Smooth muscle cell (in vitro differentiated cells): ENCODE measurements around the gene FBXL17. TPM values are rescaled to one million over a fixed set of nuclear protein-coding genes. Genes with fewer than 3 reads are reported as not detected.

ENCODE experiments used
- DNase-seq: peaks from one replicate; lab custom pipeline; 2025; ENCODE audit not compliant: unreplicated experiment; lab: John Stamatoyannopoulos, UW
- H2AFZ ChIP-seq: fragments of 200-600 bp; sonication (generic); 2 replicates; pipeline ENCODE4 v1.6.0; 2016; ENCODE audit warnings: antibody characterized with exemption, low read depth, mild to moderate bottlenecking
- H3F3A ChIP-seq: fragments of 200-600 bp; sonication (generic); 2 replicates; pipeline ENCODE4 v1.6.0; 2017; ENCODE audit warnings: antibody characterized with exemption, low read depth
- H3K27ac ChIP-seq: fragments of 200-600 bp; sonication (generic); 2 replicates; pipeline ENCODE4 v1.5.1; 2016; ENCODE audit warnings: low read depth, mild to moderate bottlenecking
- H3K27me3 ChIP-seq: fragments of 200-600 bp; sonication (generic); 2 replicates; pipeline ENCODE4 v1.6.1; 2016; ENCODE audit warnings: low read depth, mild to moderate bottlenecking
- H3K36me3 ChIP-seq: fragments of 200-600 bp; sonication (generic); 2 replicates; pipeline ENCODE4 v1.5.1; 2016; ENCODE audit warnings: low read depth
- H3K4me1 ChIP-seq: fragments of 200-600 bp; sonication (generic); 2 replicates; pipeline ENCODE4 v1.5.1; 2016; ENCODE audit warnings: low read depth
- H3K4me2 ChIP-seq: fragments of 200-600 bp; sonication (generic); 2 replicates; pipeline ENCODE4 v1.6.0; 2016; ENCODE audit warnings: mild to moderate bottlenecking
- H3K4me3 ChIP-seq: fragments of 200-600 bp; sonication (generic); 2 replicates; pipeline ENCODE4 v1.5.1; 2016; ENCODE audit warnings: mild to moderate bottlenecking
- H3K79me2 ChIP-seq: fragments of 200-600 bp; sonication (generic); 2 replicates; pipeline ENCODE4 v1.6.0; 2016; ENCODE audit warnings: low read depth, mild to moderate bottlenecking
- H3K9ac ChIP-seq: fragments of 200-600 bp; sonication (generic); 2 replicates; pipeline ENCODE4 v1.6.0; 2016; ENCODE audit warnings: low read depth
- H3K9me3 ChIP-seq: fragments of 200-600 bp; sonication (generic); replicated peaks from 2 replicates; pipeline ENCODE4 v1.5.1; 2016; ENCODE audit warnings: low read depth
- H4K20me1 ChIP-seq: fragments of 200-600 bp; sonication (generic); 2 replicates; pipeline ENCODE4 v1.6.0; 2016; ENCODE audit warnings: low read depth
- WGBS: methylation state at CpG from one replicate; pipeline ENCODE4 v1.1.7; 2016; ENCODE audit warnings: low lambda C conversion rate; 5-methylcytosine and 5-hydroxymethylcytosine counted together
- polyA plus RNA-seq: library from polyadenylated mRNA; unstranded; fragments of >200 nt; fragmentation: Nextera tagmentation; extraction: Ambion mirVana; gene quantifications from 2 replicates; pipeline ENCODE4 v1.2.1, GENCODE V29; 2016
- total RNA-seq: library from RNA; depleted of rRNA; stranded (reverse); fragments of >200 nt; gene quantifications from 2 replicates; pipeline ENCODE4 v1.2.3, GENCODE V29; 2014
- TF ChIP-seq, protein P1 (sequence below): fragments of 200-600 bp; sonication (generic); IDR thresholded peaks from 2 replicates; pipeline ENCODE4 v1.5.1; 2017; ENCODE audit warnings: borderline replicate concordance, mild to moderate bottlenecking, antibody characterized with exemption; ENCODE audit not compliant: insufficient read depth, poor library complexity, severe bottlenecking

The FBXL17 gene
- total and polyA plus RNA-seq, 2 experiments from 2014 or later: 5.4 to 16.0 TPM

DNA sequence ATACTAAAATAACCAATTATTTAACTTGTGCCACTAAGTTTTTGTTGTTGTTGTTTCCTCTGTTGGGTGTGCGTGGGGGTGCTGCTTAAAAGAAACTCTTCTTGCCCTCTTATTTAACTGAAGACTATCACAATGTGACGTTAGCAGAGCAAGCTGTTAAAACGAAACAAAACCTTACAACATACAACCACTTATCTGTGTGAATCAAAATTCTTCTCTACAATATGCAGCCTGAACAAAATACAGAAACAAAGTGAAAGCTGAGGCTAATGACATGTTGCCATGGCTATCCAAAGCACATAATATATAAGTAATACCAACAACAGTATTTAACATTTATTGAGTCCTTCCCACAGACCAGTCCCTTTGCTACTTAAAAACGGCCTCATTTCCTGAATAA, 291.0 kb downstream of the FBXL17 start:
- H4K20me1 ChIP-seq: no peaks in the 10 kb centered on the region
- no peaks in the 10 kb centered on the region for H3F3A ChIP-seq
- TF ChIP-seq, protein P1, sequence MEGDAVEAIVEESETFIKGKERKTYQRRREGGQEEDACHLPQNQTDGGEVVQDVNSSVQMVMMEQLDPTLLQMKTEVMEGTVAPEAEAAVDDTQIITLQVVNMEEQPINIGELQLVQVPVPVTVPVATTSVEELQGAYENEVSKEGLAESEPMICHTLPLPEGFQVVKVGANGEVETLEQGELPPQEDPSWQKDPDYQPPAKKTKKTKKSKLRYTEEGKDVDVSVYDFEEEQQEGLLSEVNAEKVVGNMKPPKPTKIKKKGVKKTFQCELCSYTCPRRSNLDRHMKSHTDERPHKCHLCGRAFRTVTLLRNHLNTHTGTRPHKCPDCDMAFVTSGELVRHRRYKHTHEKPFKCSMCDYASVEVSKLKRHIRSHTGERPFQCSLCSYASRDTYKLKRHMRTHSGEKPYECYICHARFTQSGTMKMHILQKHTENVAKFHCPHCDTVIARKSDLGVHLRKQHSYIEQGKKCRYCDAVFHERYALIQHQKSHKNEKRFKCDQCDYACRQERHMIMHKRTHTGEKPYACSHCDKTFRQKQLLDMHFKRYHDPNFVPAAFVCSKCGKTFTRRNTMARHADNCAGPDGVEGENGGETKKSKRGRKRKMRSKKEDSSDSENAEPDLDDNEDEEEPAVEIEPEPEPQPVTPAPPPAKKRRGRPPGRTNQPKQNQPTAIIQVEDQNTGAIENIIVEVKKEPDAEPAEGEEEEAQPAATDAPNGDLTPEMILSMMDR: no peak
- no peak overlapping the region for H3K4me3 ChIP-seq
- H3K27ac ChIP-seq: no peak overlapping the region
- no peaks in the 10 kb centered on the region for H3K27me3 ChIP-seq
- H3K79me2 ChIP-seq: no peaks in the 10 kb centered on the region
- no peak overlapping the region for H2AFZ ChIP-seq
- no peaks in the 10 kb centered on the region for H3K9me3 ChIP-seq
- no peaks in the 10 kb centered on the region for H3K36me3 ChIP-seq
- DNase-seq: no peak
- H3K9ac ChIP-seq: no peak overlapping the region
- WGBS: 75% methylated on average over 4 of the region's 4 CpGs
- H3K4me2 ChIP-seq: no peak overlapping the region
- H3K4me1 ChIP-seq: no peaks in the 10 kb centered on the region

DNA sequence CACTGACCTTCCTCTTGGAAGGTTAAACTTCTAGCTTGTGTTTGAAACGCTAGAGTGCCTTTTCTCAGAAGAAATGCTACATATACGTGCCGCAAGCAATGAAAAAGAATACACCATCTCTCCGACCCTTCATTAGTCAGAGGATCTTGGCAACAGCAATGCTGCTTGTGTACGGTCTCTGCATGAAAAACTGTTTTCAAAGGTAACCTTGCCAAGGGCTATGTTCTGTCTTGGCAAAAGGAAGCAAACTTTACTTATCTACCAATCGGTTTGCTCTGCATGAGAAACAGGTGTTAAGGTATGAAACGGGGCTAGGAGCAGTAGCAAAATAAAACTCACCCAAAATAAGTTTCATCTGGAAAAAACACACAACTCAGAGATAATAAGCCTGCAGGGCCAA, 297.8 kb downstream of the FBXL17 start:
- Histone ChIP-seq H2AFZ (no peak overlapping the region), H3K36me3 (no peaks in the 10 kb centered on the region), H3K27me3 (no peaks in the 10 kb centered on the region), H3K27ac (no peak overlapping the region), H3K9ac (no peak overlapping the region), H3F3A (no peaks in the 10 kb centered on the region), H3K79me2 (no peaks in the 10 kb centered on the region), H3K9me3 (no peaks in the 10 kb centered on the region), H3K4me3 (no peak overlapping the region), H4K20me1 (no peaks in the 10 kb centered on the region), H3K4me2 (no peak overlapping the region), H3K4me1 (no peaks in the 10 kb centered on the region)
- TF ChIP-seq, protein P1: no peak
- WGBS: 68% methylated on average over 7 of the region's 7 CpGs
- no peak for DNase-seq

DNA sequence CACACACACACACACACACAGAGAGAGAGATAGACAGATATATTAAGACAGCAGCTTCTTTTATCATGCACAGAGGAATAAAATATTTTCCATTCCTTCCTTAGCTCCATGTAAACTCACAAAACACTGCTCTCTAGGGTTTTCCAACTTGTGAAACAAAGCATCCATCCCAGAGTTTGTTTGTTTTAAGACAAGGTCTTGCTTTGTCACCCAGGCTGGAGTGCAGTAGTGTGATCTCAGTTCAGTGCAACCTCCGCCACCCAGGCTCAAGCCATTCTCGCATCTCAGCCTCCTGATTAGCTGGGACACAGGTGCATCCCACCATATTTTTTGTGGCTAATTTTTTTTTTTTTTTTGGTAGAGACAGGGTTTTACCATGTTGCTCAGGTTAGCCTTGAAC, 298.7 kb downstream of the FBXL17 start:
- TF ChIP-seq, protein P1: no peak
- Histone ChIP-seq H3K79me2 (no peaks in the 10 kb centered on the region), H3K9me3 (no peaks in the 10 kb centered on the region), H3K9ac (no peak overlapping the region), H3F3A (no peaks in the 10 kb centered on the region), H3K27me3 (no peaks in the 10 kb centered on the region), H4K20me1 (no peaks in the 10 kb centered on the region), H3K4me3 (no peak overlapping the region), H2AFZ (no peak overlapping the region), H3K4me2 (no peak overlapping the region), H3K4me1 (no peaks in the 10 kb centered on the region), H3K36me3 (no peaks in the 10 kb centered on the region), H3K27ac (no peak overlapping the region)
- no peak for DNase-seq
- WGBS: 97% methylated on average over 2 of the region's 2 CpGs

DNA sequence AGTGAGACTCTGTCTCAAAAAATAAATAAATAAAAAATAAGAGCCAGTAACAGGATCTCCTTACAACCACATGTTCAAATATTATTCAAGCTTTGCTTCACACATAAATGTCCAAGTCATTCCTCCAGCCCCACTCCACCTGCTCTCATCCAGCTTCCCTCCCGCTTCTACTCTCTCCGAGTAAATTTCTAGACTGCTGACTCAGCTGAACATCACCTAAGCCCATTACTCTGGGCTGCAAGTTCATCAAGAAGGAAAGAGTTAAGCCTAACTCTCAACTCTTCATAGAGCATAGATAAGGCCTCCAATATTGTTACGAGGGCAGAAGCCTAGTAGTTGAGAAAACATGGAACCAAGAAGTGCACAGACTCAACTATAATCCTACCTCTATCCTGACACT, 300.2 kb downstream of the FBXL17 start:
- WGBS: 88% methylated on average over 3 of the region's 3 CpGs
- Histone ChIP-seq H3K4me2 (no peak overlapping the region), H2AFZ (no peak overlapping the region), H3K4me3 (no peak overlapping the region), H4K20me1 (no peaks in the 10 kb centered on the region), H3K36me3 (no peaks in the 10 kb centered on the region), H3K9ac (no peak overlapping the region), H3K27me3 (no peaks in the 10 kb centered on the region), H3K9me3 (no peaks in the 10 kb centered on the region), H3K27ac (no peak overlapping the region), H3K4me1 (peaks cover 3% of the 10 kb centered on the region), H3K79me2 (no peaks in the 10 kb centered on the region), H3F3A (no peaks in the 10 kb centered on the region)
- TF ChIP-seq, protein P1: no peak
- DNase-seq: no peak
